ENCODE measurements around the gene PRDM16. TPM values are rescaled to one million over a fixed set of nuclear protein-coding genes. Genes with fewer than 3 reads are reported as not detected.

The PRDM16 gene
- total RNA-seq, 1 donor from 2014 or later: 17.7 TPM

DNA sequence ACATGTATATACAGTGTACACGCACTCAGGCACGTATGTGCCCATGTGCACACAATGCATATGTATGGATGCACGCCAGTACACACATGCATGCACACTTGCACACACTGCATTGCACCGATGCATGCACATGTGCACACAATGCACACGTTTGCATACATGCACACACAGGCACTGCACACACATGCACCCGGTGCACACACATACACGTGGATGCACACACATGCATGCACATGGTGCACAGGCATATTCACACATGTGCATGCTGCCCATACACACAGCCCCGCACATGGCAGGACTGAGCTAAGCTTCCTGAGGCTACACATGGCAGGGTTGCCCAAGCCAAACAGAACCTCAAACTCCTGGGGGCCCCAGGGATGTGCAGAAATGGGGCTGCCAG lies 405.0 kb downstream of the PRDM16 start:
- no peak for DNase-seq
- intact Hi-C loops (cut with micrococcal nuclease): no loop called here
- ATAC-seq: no peak

- DNase-seq: no peak
Observed at GRCh38 chr1:3474421-3474820, 405.4 kb downstream of the PRDM16 start.

GRCh38 chr1:3475839-3476573 lies 407.0 kb downstream of the PRDM16 start:
- intact Hi-C loops (cut with micrococcal nuclease): no loop called here
- DNase-seq: no peak
- no peak for ATAC-seq

More at GRCh38 chr1:3474421-3474820, 405.4 kb downstream of the PRDM16 start:
- intact Hi-C loops (cut with micrococcal nuclease): no loop called here
- no peak for ATAC-seq

- DNase-seq: no peak
- intact Hi-C loops (cut with micrococcal nuclease): no loop called here
- no peak for ATAC-seq
Observed at GRCh38 chr1:3476666-3477065, 407.7 kb downstream of the PRDM16 start.

DNA sequence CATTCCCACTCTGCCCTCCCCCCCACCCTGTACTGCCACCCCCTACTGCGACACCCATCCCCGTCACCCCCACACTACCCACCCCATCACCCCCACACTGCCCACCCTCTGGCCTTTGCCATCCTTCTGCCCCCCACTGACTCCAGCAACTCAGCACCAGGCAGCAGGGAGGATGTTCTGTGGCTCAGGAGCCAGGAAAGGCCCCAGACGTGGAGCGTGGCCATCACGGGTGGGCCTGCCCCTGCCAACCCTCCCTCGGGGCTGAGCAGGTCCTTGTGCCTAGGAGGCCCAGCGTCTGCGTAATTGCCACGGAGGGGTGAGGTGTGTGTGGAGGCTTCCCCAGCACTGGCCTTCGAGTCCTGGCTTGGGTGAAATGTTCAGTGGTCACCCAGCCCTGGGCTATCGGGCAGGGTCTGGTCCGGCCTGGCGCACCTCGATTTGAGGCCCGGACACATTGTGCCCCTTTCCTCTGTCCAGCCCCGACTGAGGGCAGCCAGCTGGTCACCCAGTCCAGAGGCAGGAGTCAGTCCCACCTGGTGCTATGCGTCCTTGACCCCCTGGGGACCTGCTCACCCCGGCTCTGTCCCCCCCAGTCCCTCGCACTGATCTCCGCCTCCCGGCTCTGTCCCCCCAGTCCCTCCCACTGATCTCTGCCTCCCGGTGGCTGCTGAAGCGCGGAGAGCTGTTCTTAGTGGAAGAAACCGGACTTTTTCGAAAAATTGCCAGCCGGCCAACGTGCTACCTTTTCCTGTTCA lies 408.4 kb downstream of the PRDM16 start:
- ATAC-seq: no peak
- intact Hi-C loops (cut with micrococcal nuclease): no loop called here
- DNase-seq: no peak

DNA sequence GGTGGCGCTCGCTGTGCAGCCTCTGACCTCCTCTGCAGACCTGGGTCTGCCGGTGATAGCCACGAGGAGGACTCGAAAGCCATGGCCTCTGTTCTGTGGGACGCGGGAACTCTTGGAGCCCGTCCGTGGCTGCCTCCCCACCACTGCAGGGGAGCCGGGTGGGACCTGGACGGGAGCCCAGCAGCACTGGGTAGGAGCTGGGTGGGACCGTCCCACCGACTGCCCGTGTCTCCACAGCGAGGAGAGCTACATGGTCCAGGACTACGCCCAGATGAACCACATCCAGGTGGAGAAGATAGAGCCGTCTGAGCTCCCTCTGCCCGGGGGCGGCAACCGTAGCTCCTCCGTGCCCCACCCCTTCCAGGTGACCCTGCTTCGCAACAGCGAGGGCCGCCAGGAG lies 409.2 kb downstream of the PRDM16 start:
- no peak for ATAC-seq
- intact Hi-C loops (cut with micrococcal nuclease): no loop called here
- no peak for DNase-seq

GRCh38 chr1:3479511-3480368 lies 410.7 kb downstream of the PRDM16 start:
- no peak for DNase-seq
- intact Hi-C loops (cut with micrococcal nuclease): no loop called here
- ATAC-seq: no peak

DNA sequence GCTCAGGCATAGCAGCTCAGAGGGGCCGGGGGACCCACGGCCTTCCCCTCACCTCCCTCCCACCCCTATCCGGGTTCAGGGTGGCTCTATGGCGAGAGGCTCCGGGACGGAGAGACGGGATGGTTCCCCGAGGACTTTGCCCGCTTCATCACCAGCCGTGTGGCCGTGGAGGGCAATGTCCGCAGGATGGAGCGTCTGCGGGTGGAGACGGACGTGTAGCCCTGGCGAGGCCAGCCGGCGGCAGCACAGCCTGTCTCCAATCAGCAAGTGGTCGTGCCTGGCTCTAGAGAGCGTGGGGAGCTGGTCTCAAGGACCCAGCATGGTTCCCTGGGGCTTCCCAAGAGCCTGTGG lies 411.3 kb downstream of the PRDM16 start:
- ATAC-seq (no peak), DNase-seq (no peak)
- intact Hi-C loops (cut with micrococcal nuclease): no loop called here

DNA sequence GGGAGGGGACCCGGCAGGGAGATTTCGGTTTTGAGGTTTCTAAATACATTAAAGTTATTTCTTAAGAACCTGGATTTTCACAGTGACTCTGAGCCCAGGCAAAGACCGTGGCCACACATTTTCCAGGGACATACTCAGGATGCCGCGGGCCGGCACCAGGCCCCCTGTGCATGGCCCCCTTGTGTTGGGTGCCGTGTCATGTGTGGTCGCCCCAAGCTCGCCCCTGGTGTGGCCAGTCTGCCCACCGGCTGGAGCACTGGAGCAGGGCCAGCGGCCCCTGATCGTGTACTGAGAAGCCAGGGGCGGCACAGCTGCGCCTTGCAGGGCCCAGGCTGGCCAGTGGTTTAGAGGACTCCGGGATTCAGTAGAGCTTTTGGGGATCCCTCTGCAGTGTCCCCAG lies 412.0 kb downstream of the PRDM16 start:
- DNase-seq (no peak), ATAC-seq (no peak)
- intact Hi-C loops (cut with micrococcal nuclease): no loop called here

DNA sequence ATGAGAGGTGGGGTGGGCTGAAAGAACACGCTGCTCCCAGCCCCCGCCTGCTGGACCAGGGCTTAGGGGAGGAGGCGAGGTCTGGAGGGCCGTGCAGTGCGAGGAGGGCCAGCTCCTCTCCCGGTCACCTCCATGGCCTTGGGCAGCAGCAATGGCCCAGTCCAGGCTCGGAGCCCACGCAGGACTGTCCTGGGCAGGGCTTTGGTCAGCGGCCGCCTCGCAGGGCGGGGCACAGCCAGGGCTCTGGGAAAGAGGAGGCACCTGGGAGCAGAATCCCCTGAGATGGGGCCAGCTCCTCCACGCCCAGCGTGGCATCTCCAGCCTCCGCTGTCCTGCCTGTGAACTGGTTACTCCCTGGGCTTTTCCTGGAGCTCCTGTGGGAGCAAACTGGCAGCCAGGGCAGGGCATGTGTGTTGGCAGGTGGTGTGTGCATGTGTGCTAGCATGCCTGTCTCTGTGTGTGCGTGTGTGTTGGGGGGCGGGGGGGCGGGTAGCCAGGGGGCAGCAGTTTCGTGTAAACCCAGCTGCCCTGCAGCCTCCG lies 412.9 kb downstream of the PRDM16 start:
- ATAC-seq: no peak
- intact Hi-C loops (cut with micrococcal nuclease): no loop called here
- DNase-seq: no peak

DNA sequence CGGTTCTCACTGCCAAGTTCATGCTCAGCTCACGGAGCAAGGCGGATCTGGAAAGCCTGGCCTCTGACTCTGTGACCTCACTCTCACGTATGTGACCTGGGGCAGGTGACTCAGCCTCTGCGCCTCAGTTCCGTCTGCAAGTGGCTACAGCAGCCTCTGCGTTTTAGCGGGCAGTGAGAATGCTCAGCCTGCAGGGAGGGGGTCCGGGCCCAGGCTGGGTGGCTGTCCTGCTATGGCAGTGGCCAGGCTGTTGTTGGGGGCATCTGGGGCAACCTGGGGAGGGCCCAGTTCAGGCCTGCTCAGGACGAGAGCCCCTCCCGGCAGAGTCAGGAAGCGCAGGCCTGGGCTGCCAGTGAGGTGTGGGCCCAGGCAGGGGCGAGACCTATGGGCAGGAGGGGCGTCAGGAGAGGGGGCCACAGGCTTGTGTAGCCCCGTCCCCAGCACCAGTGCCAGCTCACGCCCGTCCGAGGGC lies 413.4 kb downstream of the PRDM16 start:
- ATAC-seq (no peak), DNase-seq (no peak)
- intact Hi-C loops (cut with micrococcal nuclease): no loop called here

DNA sequence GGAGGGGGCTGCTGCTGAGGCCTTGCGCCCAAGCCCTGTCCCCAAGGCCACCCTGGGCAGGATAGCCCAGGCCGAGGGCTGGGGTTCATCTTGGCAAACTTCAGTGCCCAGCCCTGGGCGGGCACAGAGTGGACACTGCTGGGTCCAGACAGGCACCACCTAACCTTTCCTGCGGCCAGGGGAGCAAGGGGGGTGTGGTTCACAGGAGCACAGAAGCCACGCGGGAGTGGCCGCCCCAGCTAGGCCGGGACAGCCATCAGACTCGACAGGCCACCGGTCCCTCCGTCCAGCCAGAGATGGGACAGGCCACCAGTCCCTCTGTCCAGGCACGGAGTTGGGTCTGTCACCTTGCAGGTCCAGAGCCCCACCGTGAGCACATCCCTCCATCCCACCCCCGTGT lies 414.4 kb downstream of the PRDM16 start:
- DNase-seq (no peak), ATAC-seq (no peak)
- intact Hi-C loops (cut with micrococcal nuclease): no loop called here

GRCh38 chr1:3483801-3484444 lies 414.9 kb downstream of the PRDM16 start:
- DNase-seq (peak; percentile 67), ATAC-seq (peak; percentile 72)
- intact Hi-C loops (cut with micrococcal nuclease): no loop called here

DNA sequence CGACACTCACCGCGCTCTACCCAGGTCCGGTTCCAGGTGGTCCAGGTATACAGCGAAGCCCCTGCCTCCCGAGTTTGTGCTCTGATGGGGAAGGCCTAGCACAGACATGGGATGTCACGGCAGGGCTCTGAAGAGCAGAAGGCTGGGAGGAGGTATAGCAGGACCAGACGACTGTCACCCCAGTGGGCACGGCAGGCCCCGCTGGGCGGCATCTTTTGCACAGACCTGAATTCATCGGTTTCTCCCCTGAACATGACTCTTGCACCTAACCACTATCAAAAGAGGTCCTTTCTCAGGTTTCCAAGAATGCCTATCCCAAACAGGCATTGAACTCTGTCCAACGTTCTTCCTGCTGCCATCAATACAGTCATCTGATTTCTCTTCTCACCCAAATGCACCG lies 416.0 kb downstream of the PRDM16 start:
- ATAC-seq (no peak), DNase-seq (no peak)
- intact Hi-C loops (cut with micrococcal nuclease): no loop called here

Small RNAs within 50 kb of the gene (microRNA-seq; reads per million reads assigned to microRNA genes)
- gene MIR4251 (ENCODE audit: borderline number of aligned reads): not detected

Other genes starting within 250 kb of the PRDM16 start
- not detected for gene ACTRT2, start 47.7 kb upstream of the PRDM16 start, total RNA-seq

Data from left ventricle myocardium superior (tissue), 1 donor.